ENCODE measurements around the gene ZNF611.
"Not testable (repeated sequence)": the region's sequence is repeated elsewhere in the genome, so short reads cannot be mapped to it uniquely, and the experiment has no call there.

Gene ZNF611

DNA sequence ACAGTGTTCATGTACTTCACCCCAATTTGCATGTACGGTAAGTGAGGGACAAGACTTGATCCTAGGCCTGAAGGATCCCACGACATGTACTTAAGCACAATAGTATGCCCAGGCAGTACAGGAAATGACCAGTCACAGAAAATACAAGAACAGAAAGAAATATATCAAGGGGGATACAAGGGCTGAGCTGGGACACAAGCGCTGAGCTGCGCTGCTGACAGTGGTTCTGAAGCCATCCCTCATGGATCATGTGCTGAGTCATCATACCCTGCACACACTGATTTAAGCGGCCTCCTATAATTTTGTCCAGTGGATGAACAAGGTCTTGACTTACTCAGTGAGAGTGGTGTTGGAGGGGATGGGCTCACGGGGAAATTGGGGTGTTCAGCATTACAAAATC lies 59.6 kb downstream of the ZNF611 start:
- DNase-seq, result not testable (repeated sequence)

DNA sequence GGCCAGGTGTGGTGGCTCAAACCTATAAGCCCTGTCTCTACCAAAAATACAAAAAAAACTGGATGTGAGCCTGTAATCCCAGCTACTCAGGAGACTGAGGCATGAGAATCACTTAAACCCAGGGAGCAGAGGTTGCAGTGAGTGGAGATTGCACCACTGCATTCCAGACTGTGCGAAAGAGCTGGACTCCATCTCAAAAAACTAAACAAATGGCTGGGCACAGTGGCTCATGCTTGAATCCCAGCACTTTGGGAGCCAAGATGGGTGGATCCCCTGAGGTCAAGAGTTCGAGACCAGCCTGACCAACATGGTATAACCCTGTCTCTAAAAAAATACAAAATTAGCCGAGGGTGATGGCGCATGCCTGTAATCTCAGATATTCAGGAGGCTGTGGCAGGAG lies 61.8 kb downstream of the ZNF611 start:
- no peak for DNase-seq

GRCh38 chr19:52670046-52670445 lies 64.8 kb downstream of the ZNF611 start:
- DNase-seq, result no peak

DNA sequence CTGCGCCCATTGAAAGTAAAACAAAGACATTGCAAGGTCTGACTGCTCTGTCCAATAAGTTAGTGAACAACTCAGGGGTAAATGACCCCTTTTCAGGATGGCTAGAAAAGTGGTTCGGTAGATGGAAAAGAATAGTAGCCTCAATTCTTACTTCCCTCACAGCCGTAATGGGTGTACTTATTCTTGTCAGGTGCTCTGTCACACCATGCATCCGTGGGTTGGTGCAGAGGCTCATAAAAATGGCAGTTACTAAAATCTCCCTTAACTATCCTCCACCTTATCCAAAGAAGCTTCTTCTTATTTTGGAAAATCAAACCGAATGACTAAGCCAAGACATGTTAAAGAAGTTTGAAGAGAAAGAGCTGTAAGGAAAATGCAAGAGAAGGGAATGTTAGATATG lies 65.3 kb downstream of the ZNF611 start:
- DNase-seq, result no peak

- no peak for DNase-seq
These were observed 66.9 kb downstream of the ZNF611 start for GRCh38 chr19:52667972-52668371.

GRCh38 chr19:52666506-52666905 lies 68.3 kb downstream of the ZNF611 start:
- no peak for DNase-seq

DNA sequence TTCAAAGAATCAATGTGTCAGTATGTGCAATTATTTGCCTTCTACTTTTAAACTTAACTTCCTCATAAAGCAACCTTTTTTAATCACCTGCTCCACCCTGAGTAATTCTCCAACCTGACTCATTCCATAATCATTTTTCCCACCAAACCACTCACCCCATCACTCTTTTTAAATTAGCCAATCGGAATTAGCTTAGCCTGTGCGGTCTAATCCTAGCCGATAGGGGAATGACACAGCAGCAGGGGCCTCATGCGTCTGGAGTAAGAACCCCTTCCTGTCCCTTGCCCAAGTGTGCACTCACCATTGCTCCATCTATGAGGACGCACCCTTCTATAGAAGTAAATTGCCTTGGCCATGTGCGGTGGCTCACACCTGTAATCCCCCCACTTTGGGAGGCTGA lies 69.3 kb downstream of the ZNF611 start:
- no peak for DNase-seq

DNA sequence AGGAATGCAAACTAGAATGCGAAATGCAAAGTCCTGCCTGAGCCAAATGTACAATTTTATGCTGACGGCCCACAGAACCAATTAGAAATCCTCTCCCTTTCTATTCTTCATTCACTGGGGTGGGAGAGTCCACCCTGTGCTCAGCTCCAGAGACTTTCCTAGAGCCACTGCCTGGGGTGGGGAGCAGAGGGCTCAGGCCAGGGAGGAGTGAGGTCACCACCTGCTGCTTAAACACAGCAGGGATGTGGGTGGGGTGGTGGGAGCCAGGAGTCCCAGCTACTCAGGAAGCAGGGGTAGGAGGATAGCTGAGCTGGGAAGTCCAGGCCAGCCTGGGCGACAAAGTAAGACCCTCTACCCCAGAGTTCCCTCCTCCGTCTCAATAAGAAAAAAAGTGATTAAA lies 69.8 kb downstream of the ZNF611 start:
- DNase-seq, result no peak

- DNase-seq, result no peak
These were observed 70.4 kb downstream of the ZNF611 start for GRCh38 chr19:52664461-52664860.

GRCh38 chr19:52662631-52663030 lies 72.2 kb downstream of the ZNF611 start:
- no peak for DNase-seq

DNA sequence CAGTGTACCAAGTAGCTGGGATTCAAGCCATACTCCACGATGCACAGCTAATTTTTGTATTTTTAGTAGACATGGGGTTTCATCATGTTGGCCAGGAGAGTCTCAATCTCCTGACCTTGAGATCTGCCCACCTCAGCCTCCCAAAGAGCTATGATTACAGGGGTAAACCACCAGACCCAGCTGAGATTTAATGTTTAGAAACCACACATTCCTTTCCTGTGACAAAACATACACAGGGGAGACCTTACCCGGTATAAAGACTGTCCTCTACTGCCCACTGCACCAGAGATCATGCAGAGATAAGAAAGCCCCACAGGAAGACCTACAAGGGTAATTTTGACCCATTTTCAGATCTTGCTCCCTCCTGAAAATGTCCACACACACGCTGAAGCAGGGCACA lies 73.9 kb downstream of the ZNF611 start:
- DNase-seq, result peak; percentile 16

DNA sequence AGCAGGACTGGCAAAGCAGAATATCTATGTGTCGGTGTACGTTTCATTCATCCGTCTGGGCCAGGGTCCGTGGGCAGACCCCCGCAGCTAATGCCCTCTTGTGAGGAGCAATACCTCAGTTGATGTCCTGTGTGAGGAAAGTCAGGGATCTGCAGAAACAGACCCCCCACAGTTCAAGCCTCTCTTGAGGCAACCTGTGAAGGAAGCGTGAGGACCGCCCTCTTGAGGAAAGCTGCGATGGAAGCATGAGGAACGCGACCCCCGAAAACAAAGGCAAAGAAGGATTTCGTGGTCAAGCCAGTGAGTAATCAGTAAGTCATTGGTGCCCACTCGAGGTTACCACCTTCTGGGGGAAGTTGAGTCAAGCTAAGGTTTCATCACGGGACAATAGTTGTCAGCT lies 75.8 kb downstream of the ZNF611 start:
- no peak for DNase-seq

DNA sequence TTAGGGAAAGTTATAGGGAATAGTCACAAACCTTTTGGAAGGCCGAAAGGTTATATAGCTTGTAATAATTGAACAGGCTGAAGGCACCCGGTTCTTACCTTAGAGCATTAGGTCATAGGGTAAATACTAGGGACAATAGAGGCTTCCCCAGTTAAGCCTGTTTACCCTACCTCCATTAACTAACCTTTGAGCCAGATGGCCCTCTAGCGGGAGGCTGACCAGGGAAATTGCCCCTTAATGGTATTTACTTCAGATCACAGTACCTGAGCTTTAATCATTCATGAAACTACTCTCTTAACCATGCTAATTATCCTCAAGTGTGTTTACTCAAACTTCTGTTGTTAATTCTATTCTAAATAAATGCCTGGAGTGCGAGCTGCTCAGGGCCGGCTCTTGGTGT lies 76.2 kb downstream of the ZNF611 start:
- no peak for DNase-seq

- no peak for DNase-seq
These were observed 81.7 kb downstream of the ZNF611 start for GRCh38 chr19:52653161-52653560.
